ENCODE measurements around the gene MATN3. TPM values are rescaled to one million over a fixed set of nuclear protein-coding genes. Genes with fewer than 3 reads are reported as not detected.
A peak's percentile ranks its signal among the peaks of the same experiment; 100 is the strongest.

The MATN3 gene
- total and polyA plus RNA-seq, 2 donors (not counting 3 experiments of a cell fraction or from before 2014, with no cell fraction given) = 1.8 to 3.4 TPM

DNA sequence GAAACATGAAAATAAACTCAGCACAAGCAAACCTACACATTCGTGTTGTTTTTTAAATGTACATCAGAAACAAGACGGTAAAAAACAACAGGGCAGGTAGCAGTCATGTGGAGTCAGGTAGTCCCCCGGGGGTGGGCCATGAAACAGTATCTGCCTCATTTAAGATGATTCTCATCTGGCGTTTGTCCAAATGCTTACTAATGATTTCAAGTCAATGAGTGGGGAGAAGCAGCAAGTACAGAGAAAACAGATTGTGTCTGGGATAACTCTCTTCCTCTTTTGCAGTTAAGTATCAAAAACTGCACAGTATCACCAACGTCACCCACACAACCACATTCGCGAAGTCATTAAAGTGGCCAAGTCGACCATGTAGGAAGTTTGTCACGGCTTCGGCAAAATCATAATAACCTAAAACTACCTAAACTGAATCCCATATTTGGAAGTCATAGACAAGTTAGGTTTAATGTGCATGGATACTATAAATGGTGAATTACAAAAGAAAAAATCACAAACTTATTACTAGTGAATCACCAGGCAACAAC, 37.7 kb upstream of the MATN3 start:
- dilution Hi-C loops (cut with MboI; ENCODE audit: extremely low pct_ligation_motif_present, low sequenced_read_pairs) = no loop called here
- BruUV-seq (replicated peaks) = no TSS peak

DNA sequence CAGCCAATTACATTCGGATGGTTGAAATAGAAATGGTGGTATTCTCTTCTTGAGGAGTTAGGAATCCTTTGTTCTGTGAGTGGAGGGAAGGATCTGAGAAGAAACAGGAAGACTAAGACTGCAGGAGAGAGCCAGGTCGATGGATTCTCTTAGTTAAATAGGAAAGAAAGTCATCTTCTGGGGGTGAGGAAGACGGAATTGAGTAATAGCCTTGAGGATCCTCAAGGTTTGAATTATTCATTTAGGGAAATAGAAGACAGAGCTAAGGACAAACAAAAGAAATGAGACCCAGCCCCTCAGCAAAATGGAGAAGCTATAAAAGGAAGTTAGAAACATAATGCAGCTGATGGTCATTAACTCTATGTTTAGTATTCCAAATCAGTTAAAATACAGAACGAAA, 37.2 kb upstream of the MATN3 start:
- peaks cover 0 to 3% of the 10 kb centered on the region in 2 experiments for H3K27me3 ChIP-seq (ENCODE audit: control insufficient read depth in 2 of 2, insufficient read depth in 2 of 2, low read length in 2 of 2)
- peak overlapping the region; percentile 94 for H3K27ac ChIP-seq (ENCODE audit: insufficient read depth, low read depth, low read length)
- peak overlapping the region; percentile 20 for H2AFZ ChIP-seq (ENCODE audit: low read depth, low read length)
- peaks cover 63% of the 10 kb centered on the region for H3K79me2 ChIP-seq (ENCODE audit: control insufficient read depth, insufficient read depth, low read length)
- peak overlapping the region; percentile 91 for H3K4me2 ChIP-seq (ENCODE audit: insufficient read depth, low read length)
- no peaks in the 10 kb centered on the region for H3K9me3 ChIP-seq (replicated peaks; ENCODE audit: control insufficient read depth, insufficient read depth, low read length)
- H3K36me3 ChIP-seq (ENCODE audit: control insufficient read depth in 2 of 2, extremely low read depth in 1 of 2, insufficient read depth in 2 of 2, low read length in 2 of 2) = no peaks in the 10 kb centered on the region
- peak overlapping the region; percentile 94 for H3K9ac ChIP-seq (replicated peaks; ENCODE audit: extremely low read depth, insufficient read depth, low read length)
- FAIRE-seq = no peak
- TSS peak; percentile 31 for BruUV-seq (replicated peaks)
- peak overlapping the region; percentile 51 to 97 (median 83) for H3K4me3 ChIP-seq (replicated peaks in 1 of 3; ENCODE audit: insufficient read depth in 1 of 3, low read depth in 1 of 3, low read length in 3 of 3)
- DNase-seq (ENCODE audit: low read depth, low spot score) = peak; percentile 66
- POLR2A ChIA-PET = interaction anchor here (1.5 to 3.6 kb wide), 2 partner anchors 12 to 34 kb away, joined by 4 to 14 read pairs; no protein-coding TSS in a partner anchor
- H4K20me1 ChIP-seq (replicated peaks; ENCODE audit: control insufficient read depth, extremely low read depth, insufficient read depth, low read length) = no peaks in the 10 kb centered on the region
- CTCF ChIA-PET = interaction anchor here (0.8 to 12.6 kb wide), 9 partner anchors 13 to 149 kb away, joined by 3 to 146 read pairs (median 4); no protein-coding TSS in a partner anchor
- dilution Hi-C loops (cut with MboI; ENCODE audit: extremely low pct_ligation_motif_present, low sequenced_read_pairs) = no loop called here
- peak; percentile 3 for TF ChIP-seq FOS (IDR thresholded peaks at IDR 0.05; ENCODE audit: borderline replicate concordance, insufficient read depth, low read length)
- no peak for TF ChIP-seq MYC (IDR thresholded peaks at IDR 0.05; ENCODE audit: low read depth, low read length)
- H3K9me1 ChIP-seq (replicated peaks; ENCODE audit: control insufficient read depth, extremely low read depth, insufficient read depth, low read length) = no peaks in the 10 kb centered on the region
- intact Hi-C loops (cut with micrococcal nuclease) = loop anchor here (1.0 to 5.0 kb wide), 2 partner anchors 93 to 303 kb away; partner anchors contain the start of gene PUM2
- peaks cover 34% of the 10 kb centered on the region for H3K4me1 ChIP-seq (ENCODE audit: control insufficient read depth, extremely low read depth, insufficient read depth, low read length)

More for the DNA sequence above, 37.7 kb upstream of the MATN3 start:
- Histone ChIP-seq H3K9me1 (replicated peaks; ENCODE audit: control insufficient read depth, extremely low read depth, insufficient read depth, low read length) (no peaks in the 10 kb centered on the region), H3K4me1 (ENCODE audit: control insufficient read depth, extremely low read depth, insufficient read depth, low read length) (peaks cover 34% of the 10 kb centered on the region), H3K79me2 (ENCODE audit: control insufficient read depth, insufficient read depth, low read length) (peaks cover 58% of the 10 kb centered on the region), H3K27me3 (ENCODE audit: control insufficient read depth in 2 of 2, insufficient read depth in 2 of 2, low read length in 2 of 2) (peaks cover 2 to 3% of the 10 kb centered on the region in 2 experiments), H3K36me3 (ENCODE audit: control insufficient read depth in 2 of 2, extremely low read depth in 1 of 2, insufficient read depth in 2 of 2, low read length in 2 of 2) (no peaks in the 10 kb centered on the region), H3K9me3 (replicated peaks; ENCODE audit: control insufficient read depth, insufficient read depth, low read length) (no peaks in the 10 kb centered on the region), H3K9ac (replicated peaks; ENCODE audit: extremely low read depth, insufficient read depth, low read length) (peak overlapping the region; percentile 94), H3K27ac (ENCODE audit: insufficient read depth, low read depth, low read length) (peak overlapping the region; percentile 94), H4K20me1 (replicated peaks; ENCODE audit: control insufficient read depth, extremely low read depth, insufficient read depth, low read length) (no peaks in the 10 kb centered on the region), H2AFZ (ENCODE audit: low read depth, low read length) (peak overlapping the region; percentile 19), H3K4me2 (ENCODE audit: insufficient read depth, low read length) (peak overlapping the region; percentile 91), H3K4me3 (replicated peaks in 1 of 3; ENCODE audit: insufficient read depth in 1 of 3, low read depth in 1 of 3, low read length in 3 of 3) (peak overlapping the region; percentile 51 to 97 (median 83))
- TF ChIP-seq POLR2A (IDR thresholded peaks at IDR 0.05; ENCODE audit: low read depth, low read length) (no peak), FOS (IDR thresholded peaks at IDR 0.05; ENCODE audit: borderline replicate concordance, insufficient read depth, low read length) (peak; percentile 2)
- ChIA-PET POLR2A (interaction anchor here (1.5 to 3.6 kb wide), 2 partner anchors 13 to 35 kb away, joined by 4 to 14 read pairs; no protein-coding TSS in a partner anchor), CTCF (interaction anchor here (0.8 to 12.6 kb wide), 9 partner anchors 14 to 150 kb away, joined by 3 to 146 read pairs (median 6); no protein-coding TSS in a partner anchor)
- intact Hi-C loops (cut with micrococcal nuclease) = loop anchor here (1.0 to 5.0 kb wide), 2 partner anchors 94 to 302 kb away; partner anchors contain the start of gene PUM2
- FAIRE-seq (peak; percentile 35), DNase-seq (ENCODE audit: low read depth, low spot score) (peak; percentile 70)

Data from endothelial cell of umbilical vein (primary cell).